MM.1S (cell line): ENCODE data around the gene CHRDL1.

Experiments used
- EZH2phosphoT487 ChIP-seq: fragments of 300-600 bp; sonication (generic); IDR thresholded peaks from 2 replicates; pipeline ENCODE4 v1.6.1; 2018; ENCODE audit warnings: antibody characterized with exemption, low read length
- TF ChIP-seq, protein P1 (sequence below): fragments of 300-600 bp; sonication (generic); IDR thresholded peaks from 2 replicates; pipeline ENCODE4 v1.5.1; 2016; ENCODE audit warnings: antibody characterized with exemption, low read length, mixed read lengths

DNA sequence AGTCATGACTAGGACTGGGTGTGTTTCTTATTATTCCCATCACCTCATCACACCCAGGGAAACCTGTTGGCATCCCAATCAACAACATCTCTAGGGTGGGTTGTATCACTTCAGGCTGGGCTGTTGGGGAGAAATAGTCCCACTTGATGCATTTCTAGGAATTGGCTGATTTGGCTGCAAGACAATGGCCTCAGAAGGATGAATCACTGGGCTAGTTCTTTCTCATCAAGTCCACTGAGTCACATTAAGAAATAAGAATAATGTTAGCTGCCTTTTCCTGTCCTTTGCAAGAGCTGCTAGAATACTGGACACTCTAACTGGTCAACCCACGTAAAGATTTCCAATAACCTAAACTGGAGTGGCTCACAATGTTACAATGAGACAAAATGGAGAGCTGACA, 104.2 kb downstream of the CHRDL1 start:
- TF ChIP-seq, protein P1, sequence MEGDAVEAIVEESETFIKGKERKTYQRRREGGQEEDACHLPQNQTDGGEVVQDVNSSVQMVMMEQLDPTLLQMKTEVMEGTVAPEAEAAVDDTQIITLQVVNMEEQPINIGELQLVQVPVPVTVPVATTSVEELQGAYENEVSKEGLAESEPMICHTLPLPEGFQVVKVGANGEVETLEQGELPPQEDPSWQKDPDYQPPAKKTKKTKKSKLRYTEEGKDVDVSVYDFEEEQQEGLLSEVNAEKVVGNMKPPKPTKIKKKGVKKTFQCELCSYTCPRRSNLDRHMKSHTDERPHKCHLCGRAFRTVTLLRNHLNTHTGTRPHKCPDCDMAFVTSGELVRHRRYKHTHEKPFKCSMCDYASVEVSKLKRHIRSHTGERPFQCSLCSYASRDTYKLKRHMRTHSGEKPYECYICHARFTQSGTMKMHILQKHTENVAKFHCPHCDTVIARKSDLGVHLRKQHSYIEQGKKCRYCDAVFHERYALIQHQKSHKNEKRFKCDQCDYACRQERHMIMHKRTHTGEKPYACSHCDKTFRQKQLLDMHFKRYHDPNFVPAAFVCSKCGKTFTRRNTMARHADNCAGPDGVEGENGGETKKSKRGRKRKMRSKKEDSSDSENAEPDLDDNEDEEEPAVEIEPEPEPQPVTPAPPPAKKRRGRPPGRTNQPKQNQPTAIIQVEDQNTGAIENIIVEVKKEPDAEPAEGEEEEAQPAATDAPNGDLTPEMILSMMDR, result no peak
- TF ChIP-seq EZH2phosphoT487, result no peak
